ENCODE measurements around the gene SH2D2A.

Gene SH2D2A

GRCh38 chr1:156823210-156823790 is 6.7 kb upstream of the SH2D2A start:
- no peak for DNase-seq (ENCODE audit: low read depth in 2 of 2)

GRCh38 chr1:156822680-156823079 is 6.0 kb upstream of the SH2D2A start:
- no peak for DNase-seq (ENCODE audit: low read depth in 2 of 2)

GRCh38 chr1:156821801-156822200 is 5.2 kb upstream of the SH2D2A start:
- peak in 1 of 2 donors; percentile 52 for DNase-seq (ENCODE audit: low read depth in 2 of 2)

GRCh38 chr1:156815961-156816422 is 656 bp downstream of the SH2D2A start:
- DNase-seq (ENCODE audit: low read depth in 2 of 2) = no peak

GRCh38 chr1:156815307-156815826 is 1.3 kb downstream of the SH2D2A start:
- DNase-seq (ENCODE audit: low read depth in 2 of 2) = no peak

- no peak for DNase-seq (ENCODE audit: low read depth in 2 of 2)
These were observed 1.9 kb downstream of the SH2D2A start for GRCh38 chr1:156814571-156815260.

GRCh38 chr1:156813750-156814570 is 2.7 kb downstream of the SH2D2A start:
- peak; percentile 69 to 72 for DNase-seq (ENCODE audit: low read depth in 2 of 2)

- no peak for DNase-seq (ENCODE audit: low read depth in 2 of 2)
These were observed 3.4 kb downstream of the SH2D2A start for GRCh38 chr1:156813298-156813697.

GRCh38 chr1:156812293-156812990 is 4.2 kb downstream of the SH2D2A start:
- DNase-seq (ENCODE audit: low read depth in 2 of 2) = no peak

- DNase-seq (ENCODE audit: low read depth in 2 of 2) = no peak
These were observed 5.5 kb downstream of the SH2D2A start for GRCh38 chr1:156811168-156811567.

- no peak for DNase-seq (ENCODE audit: low read depth in 2 of 2)
These were observed 6.8 kb downstream of the SH2D2A start for GRCh38 chr1:156809711-156810366.

GRCh38 chr1:156809281-156809680 is 7.4 kb downstream of the SH2D2A start:
- no peak for DNase-seq (ENCODE audit: low read depth in 2 of 2)

GRCh38 chr1:156808186-156809030 is 8.2 kb downstream of the SH2D2A start:
- DNase-seq (ENCODE audit: low read depth in 2 of 2) = no peak

GRCh38 chr1:156807627-156808026 is 9.0 kb downstream of the SH2D2A start:
- no peak for DNase-seq (ENCODE audit: low read depth in 2 of 2)

- DNase-seq (ENCODE audit: low read depth in 2 of 2) = no peak
These were observed 9.9 kb downstream of the SH2D2A start for GRCh38 chr1:156806512-156807440.

- DNase-seq (ENCODE audit: low read depth in 2 of 2) = no peak
These were observed 10.7 kb downstream of the SH2D2A start for GRCh38 chr1:156805766-156806511.

GRCh38 chr1:156804572-156805243 is 11.9 kb downstream of the SH2D2A start:
- DNase-seq (ENCODE audit: low read depth in 2 of 2) = no peak

GRCh38 chr1:156804026-156804425 is 12.6 kb downstream of the SH2D2A start:
- no peak for DNase-seq (ENCODE audit: low read depth in 2 of 2)

All from stimulated activated CD4-positive, alpha-beta T cell treated with anti-CD3 and anti-CD28 coated beads, Interleukin-4, amount 100 ng/mL, for 48 hours (primary cell).